GM12864 (cell line): ENCODE measurements around the gene LRP5.
"Not testable (repeated sequence)": the region's sequence is repeated elsewhere in the genome, so short reads cannot be mapped to it uniquely, and the experiment has no call there.

Source experiments
- DNase-seq: peaks from one replicate; pipeline ENCODE4 v3.0.0-alpha.2; 2011; ENCODE audit warnings: low read depth
- H3K4me3 ChIP-seq: 2 replicates; pipeline ENCODE4 v1.5.1; 2011; ENCODE audit warnings: mild to moderate bottlenecking, low read depth, low read length, control low read depth
- CTCF ChIP-seq: IDR thresholded peaks from 2 replicates; pipeline ENCODE4 v1.5.1; 2011; ENCODE audit warnings: low read depth, mild to moderate bottlenecking, moderate library complexity, low read length, control low read depth, inconsistent platforms; ENCODE audit errors: missing control alignments

LRP5 gene

DNA sequence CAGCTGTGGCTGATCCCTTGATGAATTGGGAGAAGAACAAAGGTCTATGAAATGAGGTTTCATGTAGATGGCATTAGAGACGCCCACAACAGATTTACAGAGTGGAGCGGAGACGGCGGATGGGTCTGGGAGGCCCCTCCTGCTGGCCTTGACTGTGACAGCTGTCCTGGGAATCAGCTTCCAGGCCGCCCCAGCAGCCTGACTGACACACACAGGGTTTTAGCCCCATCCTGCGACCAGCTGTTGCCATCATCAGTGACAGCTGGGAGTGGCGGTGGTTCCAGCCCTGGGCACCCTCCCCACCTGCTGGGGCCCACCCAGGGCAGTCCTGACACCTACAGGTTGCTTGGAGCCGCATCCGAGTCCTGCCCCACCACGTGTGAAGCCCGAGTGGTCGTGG lies 84.1 kb downstream of the LRP5 start:
- TF ChIP-seq CTCF, result no peak
- DNase-seq, result no peak

DNA sequence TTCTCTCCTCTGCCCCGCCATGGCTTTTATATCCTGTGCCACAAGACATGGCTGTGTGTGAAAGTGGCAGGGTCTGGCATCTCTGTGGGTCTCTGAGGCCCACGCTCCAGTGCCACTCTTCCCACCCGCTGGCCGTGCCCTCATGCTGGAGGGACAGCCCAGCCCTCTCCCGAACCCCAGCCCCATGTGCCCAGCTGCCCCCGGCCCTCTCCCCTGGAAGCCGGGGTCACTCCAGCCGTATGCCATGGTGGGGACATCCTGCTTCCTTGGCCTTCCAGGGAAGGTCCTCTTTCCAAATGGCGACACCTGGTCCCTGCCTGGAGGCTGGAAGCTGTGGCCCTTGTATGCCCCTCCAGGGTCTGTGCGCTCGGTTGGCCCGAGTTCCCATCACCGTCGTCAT lies 84.9 kb downstream of the LRP5 start:
- no peak overlapping the region for H3K4me3 ChIP-seq
- TF ChIP-seq CTCF, result no peak
- no peak for DNase-seq

More for the DNA sequence above, 84.1 kb downstream of the LRP5 start:
- no peak overlapping the region for H3K4me3 ChIP-seq

- DNase-seq, result no peak
- no peak overlapping the region for H3K4me3 ChIP-seq
- no peak for TF ChIP-seq CTCF
These were observed 86.8 kb downstream of the LRP5 start for GRCh38 chr11:68398995-68399851.

GRCh38 chr11:68399916-68400315 lies 87.5 kb downstream of the LRP5 start:
- no peak overlapping the region for H3K4me3 ChIP-seq
- DNase-seq, result no peak
- TF ChIP-seq CTCF, result no peak

DNA sequence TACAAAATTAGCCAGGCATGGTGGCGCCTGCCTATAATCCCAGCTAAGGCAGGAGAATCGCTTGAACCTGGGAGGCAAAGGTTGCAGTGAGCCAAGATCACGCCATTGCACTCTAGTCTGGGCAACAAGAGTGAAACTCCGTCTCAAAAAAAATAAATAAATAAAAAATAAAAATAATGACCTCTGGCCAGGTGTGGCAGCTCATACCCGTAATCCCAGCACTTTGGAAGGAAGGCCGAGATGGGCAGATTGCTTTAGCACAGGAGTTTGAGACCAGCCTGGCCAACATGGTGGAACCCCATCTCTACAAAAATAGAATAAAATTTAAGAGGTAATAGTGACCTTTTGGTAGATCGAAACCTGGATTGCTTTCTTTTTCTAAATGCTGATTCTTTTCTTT lies 88.2 kb downstream of the LRP5 start:
- not testable (repeated sequence) for H3K4me3 ChIP-seq, DNase-seq

GRCh38 chr11:68401856-68402255 lies 89.5 kb downstream of the LRP5 start:
- no peak for DNase-seq
- TF ChIP-seq CTCF, result no peak
- H3K4me3 ChIP-seq, result no peak overlapping the region

GRCh38 chr11:68402355-68403031 lies 90.1 kb downstream of the LRP5 start:
- H3K4me3 ChIP-seq, result no peak overlapping the region
- DNase-seq, result no peak
- peak; percentile 26 for TF ChIP-seq CTCF
